Lung (tissue), 12 donors: ENCODE data around the gene TXK. TPM values are rescaled to one million over a fixed set of nuclear protein-coding genes. Genes with fewer than 3 reads are reported as not detected.

Source experiments
- ATAC-seq: fragments of 200-7000 bp; cut with Tn5 transposase; one replicate; pipeline ENCODE4 v1.9.1; 2020; ENCODE audit warnings: moderate number of reproducible peaks; ENCODE audit not compliant: insufficient read depth, low FRiP score
- DNase-seq, 3 donors: peaks; one replicate each; pipeline ENCODE4 v3.0.0-alpha.2; 2013 to 2017
- H3K27ac ChIP-seq, 2 donors: one replicate each; pipeline ENCODE4 v1.5.1; 2013; ENCODE audit warnings: mild to moderate bottlenecking in 2 of 2, moderate library complexity in 2 of 2, control low read depth in 1 of 2, inconsistent platforms in 1 of 2, low read depth in 1 of 2, low read length in 1 of 2
- H3K27me3 ChIP-seq, 3 donors: one replicate each; pipeline ENCODE4 v1.5.1; 2013; ENCODE audit warnings: low read length in 2 of 3; ENCODE audit not compliant: control insufficient read depth in 3 of 3, insufficient read depth in 3 of 3
- H3K36me3 ChIP-seq, 4 donors: one replicate each; pipeline ENCODE4 v1.5.1; 2013; ENCODE audit warnings: low read length in 4 of 4, mild to moderate bottlenecking in 1 of 4, moderate library complexity in 1 of 4; ENCODE audit not compliant: control insufficient read depth in 4 of 4, insufficient read depth in 4 of 4
- H3K4me1 ChIP-seq, 5 donors: one replicate each; pipeline ENCODE4 v1.5.1; 2013; ENCODE audit warnings: low read length in 5 of 5, mild to moderate bottlenecking in 2 of 5, moderate library complexity in 1 of 5; ENCODE audit not compliant: control insufficient read depth in 5 of 5, insufficient read depth in 5 of 5
- H3K4me3 ChIP-seq: one replicate; pipeline ENCODE4 v1.5.1; 2013; ENCODE audit warnings: mild to moderate bottlenecking, control low read depth, moderate library complexity
- H3K9ac ChIP-seq, 2 donors: one replicate each; pipeline ENCODE4 v1.5.1; 2013; ENCODE audit warnings: low read length in 2 of 2, control low read depth in 1 of 2; ENCODE audit not compliant: insufficient read depth in 1 of 2
- H3K9me3 ChIP-seq, 4 donors: one replicate each; pipeline ENCODE4 v1.5.1; 2013; ENCODE audit warnings: low read length in 3 of 4, mild to moderate bottlenecking in 1 of 4, moderate library complexity in 1 of 4; ENCODE audit not compliant: control insufficient read depth in 4 of 4, insufficient read depth in 3 of 4
- WGBS, 2 donors: extraction: QIAGEN DNeasy Blood & Tissue Kit; methylation state at CpG; one replicate each; pipeline ENCODE4 v1.1.7; 2013; 5-methylcytosine and 5-hydroxymethylcytosine counted together
- polyA plus RNA-seq, 2 donors: library from polyadenylated mRNA; stranded (reverse); fragments of 200-250 nt; gene quantifications; one replicate each; pipeline ENCODE4 v1.2.1, GENCODE V29; 2013
- total RNA-seq, 2 donors: library from RNA; depleted of rRNA in 1 of 2; stranded (reverse); fragments of >200 nt in 1 of 2; gene quantifications; one replicate each; pipeline ENCODE4 v1.2.1, GENCODE V29; 2014 to 2021
- TF ChIP-seq, protein P1 (sequence below): IDR thresholded peaks from 2 replicates; pipeline ENCODE4 v1.5.1; 2012; ENCODE audit warnings: mild to moderate bottlenecking; ENCODE audit errors: control extremely low read depth, extremely low read depth
- donor health status: control.
- donor health status: control.
- donor health status: Bipolar disorder and iron deficiency.
- donor health status: healthy.
- donor health status: DM: yes; HTN: yes; CAD: no.

The TXK gene
- total and polyA plus RNA-seq, 4 donors: 0.91 to 9.1 (median 2.0) TPM

GRCh38 chr4:48153791-48154550 is 19.9 kb upstream of the TXK start:
- ATAC-seq (no peak), DNase-seq (no peak)
- Histone ChIP-seq H3K27me3 (no peaks in the 10 kb centered on the region), H3K27ac (no peak overlapping the region), H3K4me1 (no peaks in the 10 kb centered on the region), H3K9me3 (peaks cover 4 to 10% (median 5%) of the 10 kb centered on the region in 4 donors), H3K4me3 (no peak overlapping the region), H3K36me3 (peaks cover 0 to 14% (median 7%) of the 10 kb centered on the region in 4 donors), H3K9ac (no peak overlapping the region)
- WGBS, 2 donors: 86 to 92% methylated on average over 1 of the region's 1 CpG
- TF ChIP-seq, protein P1, sequence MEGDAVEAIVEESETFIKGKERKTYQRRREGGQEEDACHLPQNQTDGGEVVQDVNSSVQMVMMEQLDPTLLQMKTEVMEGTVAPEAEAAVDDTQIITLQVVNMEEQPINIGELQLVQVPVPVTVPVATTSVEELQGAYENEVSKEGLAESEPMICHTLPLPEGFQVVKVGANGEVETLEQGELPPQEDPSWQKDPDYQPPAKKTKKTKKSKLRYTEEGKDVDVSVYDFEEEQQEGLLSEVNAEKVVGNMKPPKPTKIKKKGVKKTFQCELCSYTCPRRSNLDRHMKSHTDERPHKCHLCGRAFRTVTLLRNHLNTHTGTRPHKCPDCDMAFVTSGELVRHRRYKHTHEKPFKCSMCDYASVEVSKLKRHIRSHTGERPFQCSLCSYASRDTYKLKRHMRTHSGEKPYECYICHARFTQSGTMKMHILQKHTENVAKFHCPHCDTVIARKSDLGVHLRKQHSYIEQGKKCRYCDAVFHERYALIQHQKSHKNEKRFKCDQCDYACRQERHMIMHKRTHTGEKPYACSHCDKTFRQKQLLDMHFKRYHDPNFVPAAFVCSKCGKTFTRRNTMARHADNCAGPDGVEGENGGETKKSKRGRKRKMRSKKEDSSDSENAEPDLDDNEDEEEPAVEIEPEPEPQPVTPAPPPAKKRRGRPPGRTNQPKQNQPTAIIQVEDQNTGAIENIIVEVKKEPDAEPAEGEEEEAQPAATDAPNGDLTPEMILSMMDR: no peak

DNA sequence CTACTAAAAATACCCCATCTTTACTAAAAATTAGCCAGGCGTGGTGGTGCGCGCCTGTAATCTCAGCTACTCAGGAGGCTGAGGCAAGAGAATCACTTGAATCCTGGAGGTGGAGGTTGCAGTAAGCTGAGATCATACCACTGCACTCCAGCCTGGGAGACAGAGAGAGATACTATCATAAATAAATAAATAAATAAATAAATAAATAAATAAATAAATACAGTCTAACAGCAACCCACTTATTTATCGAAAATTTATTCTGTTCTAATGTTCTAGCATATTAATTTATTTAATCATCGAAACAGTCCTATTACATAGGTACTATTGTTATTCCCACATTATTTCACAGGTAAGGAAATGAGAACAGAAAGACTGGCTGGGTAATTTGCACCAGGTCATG is 18.2 kb upstream of the TXK start:
- WGBS, 2 donors: 96 to 98% methylated on average over 5 of the region's 5 CpGs
- ATAC-seq (no peak), DNase-seq (no peak)
- Histone ChIP-seq H3K4me1 (no peaks in the 10 kb centered on the region), H3K9ac (no peak overlapping the region), H3K9me3 (peaks cover 4 to 10% (median 5%) of the 10 kb centered on the region in 4 donors), H3K36me3 (peaks cover 0 to 14% (median 7%) of the 10 kb centered on the region in 4 donors), H3K27me3 (no peaks in the 10 kb centered on the region), H3K4me3 (no peak overlapping the region), H3K27ac (no peak overlapping the region)
- TF ChIP-seq, protein P1: no peak

DNA sequence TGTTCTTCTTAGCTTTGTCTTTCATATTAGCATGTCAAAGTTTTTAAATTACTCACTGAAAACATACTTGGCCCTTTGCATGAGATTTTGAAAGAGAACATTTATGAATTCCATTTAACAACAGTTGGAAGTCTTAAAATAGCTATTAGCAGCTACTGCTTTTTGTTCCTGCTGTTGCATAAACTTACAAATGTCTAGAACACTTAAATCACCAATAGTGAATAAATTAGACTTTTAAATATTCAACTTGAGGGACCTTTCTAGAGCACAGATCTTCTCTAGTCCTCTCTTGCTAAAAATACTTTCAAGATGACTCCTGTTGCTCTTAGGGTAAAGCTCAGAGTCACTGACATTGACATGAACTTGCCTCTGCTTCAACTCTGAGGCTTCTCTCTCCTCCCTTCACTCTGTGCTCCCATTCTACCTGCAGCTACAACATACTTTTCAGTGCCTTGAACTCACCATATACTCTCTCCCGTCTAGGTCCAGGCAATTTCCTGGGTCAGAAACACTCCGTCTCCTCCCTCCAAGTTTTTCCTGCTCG is 15.8 kb upstream of the TXK start:
- ATAC-seq (no peak), DNase-seq (no peak)
- TF ChIP-seq, protein P1: no peak
- no peaks in the 10 kb centered on the region for H3K27me3 ChIP-seq
- no peak overlapping the region for H3K4me3 ChIP-seq
- no peak overlapping the region for H3K9ac ChIP-seq
- 93 to 94% methylated on average over 3 of the region's 3 CpGs for WGBS, 2 donors
- no peaks in the 10 kb centered on the region for H3K4me1 ChIP-seq
- no peak overlapping the region for H3K27ac ChIP-seq
- H3K36me3 ChIP-seq: peaks cover 0 to under 1% (median 0%) of the 10 kb centered on the region in 4 donors
- H3K9me3 ChIP-seq: peaks cover 0 to 10% (median 3%) of the 10 kb centered on the region in 4 donors
